Measurements from ENCODE around the gene BCAR1. TPM values are rescaled to one million over a fixed set of nuclear protein-coding genes. Genes with fewer than 3 reads are reported as not detected.

BCAR1 gene

GRCh38 chr16:75179208-75179607, 72.2 kb downstream of the BCAR1 start:
- Histone ChIP-seq H3K9ac (ENCODE audit: low read length) (no peak overlapping the region), H4K8ac (ENCODE audit: low read depth, low read length) (no peak overlapping the region), H3K23ac (ENCODE audit: low read length) (no peak overlapping the region), H2BK5ac (ENCODE audit: low read length) (no peak overlapping the region), H3K4ac (ENCODE audit: low read depth, low read length) (no peak overlapping the region), H3K4me3 (ENCODE audit: low read length) (no peak overlapping the region), H2AK5ac (ENCODE audit: low read length) (no peak overlapping the region), H3K56ac (ENCODE audit: low read length) (no peak overlapping the region), H3K79me2 (ENCODE audit: control insufficient read depth, insufficient read depth, low read length) (no peaks in the 10 kb centered on the region), H3K27ac (ENCODE audit: low read depth, low read length) (no peak overlapping the region), H3K27me3 (ENCODE audit: insufficient read depth, low read length, poor library complexity) (no peaks in the 10 kb centered on the region), H2BK120ac (ENCODE audit: low read depth, low read length) (no peak overlapping the region), H4K5ac (ENCODE audit: low read length) (no peak overlapping the region), H3K4me1 (ENCODE audit: control insufficient read depth, low read depth, low read length) (no peaks in the 10 kb centered on the region), H3K79me1 (ENCODE audit: low read length) (no peaks in the 10 kb centered on the region), H3K18ac (ENCODE audit: low read length) (no peak overlapping the region), H2BK15ac (replicated peaks; ENCODE audit: low read depth) (no peak overlapping the region), H3K36me3 (ENCODE audit: control insufficient read depth, insufficient read depth, low read length) (no peaks in the 10 kb centered on the region), H3K4me2 (ENCODE audit: low read length) (no peak overlapping the region)
- no peak for DNase-seq
- WGBS (ENCODE audit: extremely low coverage, insufficient coverage, low lambda C conversion rate): no CpG with 5 or more reads among the region's 6 CpGs

Small RNA genes lying within 50 kb of the gene (small RNA-seq; reads per million reads assigned to genes)
- not detected for gene RNU6-758P (ENCODE audit: insufficient read depth)
